Pulmonary artery endothelial cell (primary cell): Measurements from ENCODE around the gene DDR2. TPM values are rescaled to one million over a fixed set of nuclear protein-coding genes. Genes with fewer than 3 reads are reported as not detected.

Experiments used
- DNase-seq: peaks from one replicate; pipeline ENCODE4 v3.0.0-alpha.2; 2011; ENCODE audit warnings: low read depth, low spot score
- total RNA-seq: library from RNA; depleted of rRNA; stranded (reverse); fragments of >200 nt; gene quantifications from 2 replicates; pipeline ENCODE4 v1.2.3, GENCODE V29; 2014

The DDR2 gene
- total RNA-seq, 1 donor from 2014 or later, result 41.5 TPM

- no peak for DNase-seq
Measured at GRCh38 chr1:162629077-162629627, 3.1 kb upstream of the DDR2 start.

GRCh38 chr1:162629651-162630050, 2.6 kb upstream of the DDR2 start:
- DNase-seq, result no peak

GRCh38 chr1:162631546-162632191, 595 bp upstream of the DDR2 start:
- DNase-seq, result no peak

GRCh38 chr1:162632698-162633080, 425 bp downstream of the DDR2 start:
- DNase-seq, result no peak

- DNase-seq, result no peak
Measured at GRCh38 chr1:162633081-162633762, 958 bp downstream of the DDR2 start.

GRCh38 chr1:162635418-162635817, 3.2 kb downstream of the DDR2 start:
- DNase-seq, result no peak

GRCh38 chr1:162639718-162640117, 7.5 kb downstream of the DDR2 start:
- no peak for DNase-seq

- DNase-seq, result no peak
Measured at GRCh38 chr1:162641114-162641513, 8.8 kb downstream of the DDR2 start.

- DNase-seq, result no peak
Measured at GRCh38 chr1:162644986-162645314, 12.7 kb downstream of the DDR2 start.

GRCh38 chr1:162645666-162646065, 13.4 kb downstream of the DDR2 start:
- no peak for DNase-seq

GRCh38 chr1:162649583-162649982, 17.3 kb downstream of the DDR2 start:
- no peak for DNase-seq

- no peak for DNase-seq
Measured at GRCh38 chr1:162654915-162655620, 22.8 kb downstream of the DDR2 start.

GRCh38 chr1:162656266-162656665, 24.0 kb downstream of the DDR2 start:
- no peak for DNase-seq

GRCh38 chr1:162660574-162660973, 28.3 kb downstream of the DDR2 start:
- no peak for DNase-seq

- no peak for DNase-seq
Measured at GRCh38 chr1:162661336-162661735, 29.1 kb downstream of the DDR2 start.

GRCh38 chr1:162662013-162662412, 29.7 kb downstream of the DDR2 start:
- DNase-seq, result no peak

- no peak for DNase-seq
Measured at GRCh38 chr1:162663086-162663485, 30.8 kb downstream of the DDR2 start.

GRCh38 chr1:162663589-162664106, 31.4 kb downstream of the DDR2 start:
- no peak for DNase-seq

- no peak for DNase-seq
Measured at GRCh38 chr1:162666006-162666645, 33.9 kb downstream of the DDR2 start.

GRCh38 chr1:162667381-162668080, 35.3 kb downstream of the DDR2 start:
- DNase-seq, result no peak
